ENCODE results near the gene PCDHA13.

DNA sequence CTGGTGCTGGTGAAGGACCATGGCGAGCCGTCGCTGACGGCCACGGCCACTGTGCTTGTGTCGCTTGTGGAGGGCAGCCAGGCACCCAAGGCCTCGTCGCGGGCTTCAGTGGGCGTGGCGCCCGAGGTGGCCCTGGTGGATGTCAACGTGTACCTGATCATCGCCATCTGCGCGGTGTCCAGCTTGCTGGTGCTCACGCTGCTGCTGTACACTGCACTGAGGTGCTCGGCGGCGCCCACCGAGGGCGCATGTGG lies 24.0 kb upstream of the PCDHA13 start:
- TF ChIP-seq SUZ12 (IDR thresholded peaks at IDR 0.05) (no peak), BHLHE40 (IDR thresholded peaks at IDR 0.05; ENCODE audit: borderline replicate concordance) (no peak), ZNF384 (IDR thresholded peaks at IDR 0.05) (no peak), FOXM1 (IDR thresholded peaks at IDR 0.05; ENCODE audit: borderline replicate concordance) (no peak), LEF1 (IDR thresholded peaks at IDR 0.05; ENCODE audit: borderline replicate concordance) (no peak), ELF4 (IDR thresholded peaks at IDR 0.05) (no peak), FOXA1 (IDR thresholded peaks at IDR 0.05) (no peak), NFRKB (IDR thresholded peaks at IDR 0.05) (no peak), TARDBP (IDR thresholded peaks at IDR 0.05) (no peak)
- TF ChIP-seq, protein P1, sequence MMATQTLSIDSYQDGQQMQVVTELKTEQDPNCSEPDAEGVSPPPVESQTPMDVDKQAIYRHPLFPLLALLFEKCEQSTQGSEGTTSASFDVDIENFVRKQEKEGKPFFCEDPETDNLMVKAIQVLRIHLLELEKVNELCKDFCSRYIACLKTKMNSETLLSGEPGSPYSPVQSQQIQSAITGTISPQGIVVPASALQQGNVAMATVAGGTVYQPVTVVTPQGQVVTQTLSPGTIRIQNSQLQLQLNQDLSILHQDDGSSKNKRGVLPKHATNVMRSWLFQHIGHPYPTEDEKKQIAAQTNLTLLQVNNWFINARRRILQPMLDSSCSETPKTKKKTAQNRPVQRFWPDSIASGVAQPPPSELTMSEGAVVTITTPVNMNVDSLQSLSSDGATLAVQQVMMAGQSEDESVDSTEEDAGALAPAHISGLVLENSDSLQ (IDR thresholded peaks at IDR 0.05) = no peak

All from HEK293T (cell line).